Activated CD4-positive, alpha-beta T cell treated with anti-CD3 and anti-CD28 coated beads for 48 hours (primary cell): ENCODE measurements around the gene IARS1.
A peak's percentile ranks its signal among the peaks of the same experiment; 100 is the strongest.

Experiments
- DNase-seq: peaks from one replicate; pipeline ENCODE4 v3.0.0-alpha.2; 2020

IARS1 gene

DNA sequence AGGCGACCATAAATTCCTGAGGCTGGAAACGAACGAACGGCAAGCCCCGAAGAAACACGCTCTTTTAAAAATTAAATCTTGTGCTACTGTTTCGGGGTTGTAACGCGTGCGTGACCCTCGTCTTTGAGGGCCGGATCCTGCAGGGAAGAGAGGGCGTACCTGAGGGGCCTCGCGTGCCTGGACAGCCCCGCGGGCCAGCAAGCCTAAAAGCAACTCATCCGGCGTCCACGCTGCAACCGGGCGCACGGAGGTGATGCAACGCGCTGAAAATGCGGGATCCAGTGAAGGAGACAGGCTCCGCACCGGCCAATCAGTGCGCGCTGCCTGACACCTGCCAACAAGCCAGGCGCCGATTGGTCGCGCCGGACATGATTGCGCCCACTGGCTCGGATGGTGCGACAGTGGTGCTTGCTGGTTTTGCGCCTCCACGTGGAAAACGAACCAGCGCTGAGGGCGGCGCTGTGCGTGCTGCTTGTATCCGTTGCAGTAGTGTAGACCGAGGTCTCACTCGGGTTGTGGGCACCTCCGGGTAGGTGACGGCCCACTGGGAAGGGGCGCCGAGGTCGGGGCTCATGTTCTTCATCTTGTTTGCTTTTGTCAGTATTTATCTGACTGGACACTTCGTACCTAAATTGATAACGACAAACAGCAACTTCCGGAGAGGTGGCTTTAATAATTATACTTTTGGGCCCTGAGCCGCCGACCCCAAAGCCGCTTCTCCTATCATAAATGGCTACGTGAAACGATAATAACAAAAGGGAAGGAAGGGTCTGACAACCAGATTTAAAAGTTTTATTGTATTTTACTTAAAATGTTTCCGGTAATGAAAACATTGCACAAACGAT lies at the start of gene IARS1:
Gene IARS1, minus strand, starts transcription at position 246 of the 845 bp plus-strand sequence. CDS start 4,278 bp downstream, outside the sequence.
- DNase-seq: peak; percentile 100

DNA sequence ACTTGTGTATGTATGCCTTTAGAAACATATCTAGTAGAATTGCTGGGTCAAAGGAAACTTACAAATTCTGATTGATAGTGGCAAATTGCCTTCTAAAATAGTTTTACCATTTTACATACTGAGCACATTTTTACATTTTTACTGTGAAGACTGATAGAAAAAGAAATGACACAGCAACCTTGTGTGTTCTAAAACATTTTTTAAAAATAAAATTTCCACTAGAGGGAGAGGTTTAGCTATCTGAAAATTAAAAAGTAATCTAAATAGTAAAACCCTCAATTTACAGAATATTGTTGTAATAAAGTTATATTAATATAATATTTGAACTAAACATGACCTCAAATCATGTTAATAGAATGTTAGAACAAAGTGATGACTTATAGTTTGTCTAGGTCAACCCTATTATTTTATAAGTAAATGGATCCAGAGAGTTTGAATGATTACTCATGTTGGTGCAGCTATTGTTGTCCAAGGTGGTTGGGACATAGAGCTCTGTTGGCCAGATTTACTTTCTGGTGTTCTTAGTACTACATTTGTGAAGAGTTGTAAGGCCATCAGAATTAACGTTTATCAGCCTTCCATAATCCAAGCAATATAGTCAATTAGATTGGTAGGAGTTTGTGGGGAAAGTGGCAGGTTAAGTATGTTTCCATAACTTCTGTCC lies 49.5 kb upstream of the IARS1 start:
- DNase-seq: no peak

DNA sequence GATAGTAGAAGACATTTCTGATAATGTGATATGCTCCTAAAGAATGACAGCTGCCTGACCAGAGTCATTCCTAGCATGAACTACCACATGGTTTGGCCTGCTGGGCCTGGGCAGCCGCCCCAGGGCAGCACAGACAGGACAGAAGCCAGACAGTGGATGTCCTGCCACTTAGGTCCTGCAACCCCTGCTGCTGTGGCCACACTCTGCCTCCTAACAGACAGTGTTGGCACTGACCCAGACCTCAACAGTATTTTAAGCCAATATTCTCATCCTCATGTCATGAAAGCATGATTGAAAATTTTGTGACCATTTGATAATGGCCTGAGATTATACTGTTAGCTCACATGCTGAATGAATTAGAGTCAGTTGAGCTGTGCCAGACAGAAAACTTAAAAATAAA lies 48.1 kb upstream of the IARS1 start:
- DNase-seq: no peak

DNA sequence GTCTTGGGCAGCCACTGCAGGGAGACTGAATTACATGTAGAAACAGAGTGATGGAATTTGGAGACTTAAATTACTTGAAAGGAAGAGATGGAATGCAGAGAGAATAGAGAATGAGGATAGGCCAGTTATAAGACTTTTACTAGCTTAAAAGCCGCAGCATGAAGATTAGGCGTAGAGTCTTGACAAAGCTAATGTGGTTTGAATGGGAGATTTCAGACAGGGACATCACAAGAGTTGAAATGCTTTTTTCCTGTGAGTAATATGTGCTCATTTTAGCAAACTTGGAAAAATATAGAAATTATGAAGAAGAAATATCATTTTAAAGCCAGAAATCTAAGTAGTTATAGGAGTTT lies 39.8 kb upstream of the IARS1 start:
- no peak for DNase-seq

DNA sequence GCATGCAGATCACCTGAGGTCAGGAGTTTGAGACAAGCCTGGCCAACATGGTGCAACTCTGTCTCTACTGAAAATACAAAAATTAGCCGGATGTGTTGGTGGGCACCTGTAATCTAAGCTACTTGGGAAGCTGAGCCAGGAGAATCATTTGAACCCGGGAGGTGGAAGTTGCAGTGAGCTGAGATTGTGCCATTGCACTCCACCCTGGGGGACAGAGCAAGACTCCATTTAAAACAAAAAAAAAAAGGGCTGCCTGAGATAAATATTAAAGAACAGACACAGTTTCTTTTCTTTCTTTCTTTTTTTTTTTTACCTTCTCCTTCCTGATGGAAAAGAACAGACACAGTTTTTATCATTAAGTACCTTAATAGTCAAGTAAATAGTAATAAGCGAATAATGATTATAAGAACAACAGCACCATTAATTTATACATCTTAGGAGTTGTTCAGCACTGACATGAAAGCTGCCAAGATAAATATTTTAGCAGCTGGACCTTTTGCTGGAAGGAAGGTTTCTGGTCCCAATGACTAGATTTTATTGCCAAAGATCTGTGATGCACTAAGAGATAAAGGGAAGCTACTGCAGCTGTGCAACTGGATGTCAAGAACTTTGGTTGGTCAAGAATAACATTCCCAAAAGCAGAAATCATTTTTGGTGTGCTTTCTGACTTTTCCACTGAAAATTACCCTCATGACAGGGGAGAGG lies 39.2 kb upstream of the IARS1 start:
- DNase-seq: no peak

DNA sequence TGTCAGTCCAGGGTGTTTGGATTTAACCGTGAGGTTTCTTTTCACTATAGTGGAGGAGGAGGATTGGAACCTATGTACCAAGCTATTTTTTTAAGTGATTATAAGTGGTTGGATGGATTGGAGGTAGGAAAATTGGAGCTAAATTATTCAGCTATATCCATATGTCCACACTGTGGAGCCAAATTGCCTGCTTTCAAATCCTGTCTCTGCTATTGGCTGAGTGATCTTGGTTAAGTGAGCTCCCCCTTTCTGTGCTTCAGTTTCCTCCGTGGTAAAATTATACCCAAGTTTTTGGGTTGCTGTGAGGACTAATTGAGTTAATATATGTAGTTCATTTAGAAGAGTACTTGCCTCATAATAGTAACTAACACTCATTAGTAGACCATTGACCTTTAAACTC lies 34.7 kb upstream of the IARS1 start:
- DNase-seq: no peak

DNA sequence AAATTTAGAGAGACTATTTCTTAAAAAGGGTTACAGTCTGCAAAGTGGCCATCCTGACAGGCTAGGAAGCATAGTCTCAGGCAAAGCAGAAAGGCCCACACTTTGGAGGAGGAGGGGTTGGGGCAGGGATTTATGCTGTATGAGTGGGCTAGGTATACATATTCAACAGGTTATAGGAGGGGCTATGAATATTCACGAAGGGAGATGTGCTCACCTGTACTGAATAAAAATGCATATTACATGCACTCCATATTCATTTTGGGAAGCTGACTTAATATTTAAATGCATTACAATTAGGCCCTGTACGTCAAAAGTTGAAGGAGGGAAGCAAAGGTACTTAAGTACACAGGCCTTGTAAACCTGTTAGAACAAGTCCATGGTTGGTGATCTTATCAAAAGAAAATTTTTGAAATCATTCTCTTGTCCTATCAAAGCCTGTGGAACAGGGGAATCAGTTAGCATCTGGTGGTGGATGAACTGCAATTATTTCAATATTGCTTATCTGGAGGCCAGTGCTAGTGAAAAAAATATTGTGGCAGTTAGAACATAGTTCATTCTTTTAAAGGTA lies 33.9 kb upstream of the IARS1 start:
- no peak for DNase-seq

DNA sequence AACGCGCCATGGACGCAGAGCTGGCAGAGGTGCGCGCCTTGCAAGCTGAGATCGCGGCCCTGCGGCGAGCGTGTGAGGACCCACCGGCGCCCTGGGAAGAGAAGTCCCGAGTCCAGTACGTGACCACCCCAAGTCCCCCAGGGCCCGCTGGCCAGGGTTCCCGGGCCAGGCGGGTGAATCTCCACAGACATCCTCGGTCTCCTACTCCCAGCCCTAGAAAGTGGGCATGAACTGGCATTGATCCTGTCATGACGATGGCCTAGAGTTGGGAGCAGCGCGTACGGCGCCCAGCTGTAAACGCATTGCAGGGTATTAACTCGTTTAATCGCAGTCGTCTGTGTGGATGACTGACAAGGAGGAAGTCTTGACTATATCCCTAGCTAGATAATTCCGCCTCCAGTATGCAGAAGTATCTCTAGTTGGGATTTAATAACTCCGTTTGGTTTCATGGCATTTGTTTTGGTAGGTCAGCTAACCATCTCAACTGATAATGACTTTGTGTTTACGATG lies 32.5 kb upstream of the IARS1 start:
- no peak for DNase-seq

DNA sequence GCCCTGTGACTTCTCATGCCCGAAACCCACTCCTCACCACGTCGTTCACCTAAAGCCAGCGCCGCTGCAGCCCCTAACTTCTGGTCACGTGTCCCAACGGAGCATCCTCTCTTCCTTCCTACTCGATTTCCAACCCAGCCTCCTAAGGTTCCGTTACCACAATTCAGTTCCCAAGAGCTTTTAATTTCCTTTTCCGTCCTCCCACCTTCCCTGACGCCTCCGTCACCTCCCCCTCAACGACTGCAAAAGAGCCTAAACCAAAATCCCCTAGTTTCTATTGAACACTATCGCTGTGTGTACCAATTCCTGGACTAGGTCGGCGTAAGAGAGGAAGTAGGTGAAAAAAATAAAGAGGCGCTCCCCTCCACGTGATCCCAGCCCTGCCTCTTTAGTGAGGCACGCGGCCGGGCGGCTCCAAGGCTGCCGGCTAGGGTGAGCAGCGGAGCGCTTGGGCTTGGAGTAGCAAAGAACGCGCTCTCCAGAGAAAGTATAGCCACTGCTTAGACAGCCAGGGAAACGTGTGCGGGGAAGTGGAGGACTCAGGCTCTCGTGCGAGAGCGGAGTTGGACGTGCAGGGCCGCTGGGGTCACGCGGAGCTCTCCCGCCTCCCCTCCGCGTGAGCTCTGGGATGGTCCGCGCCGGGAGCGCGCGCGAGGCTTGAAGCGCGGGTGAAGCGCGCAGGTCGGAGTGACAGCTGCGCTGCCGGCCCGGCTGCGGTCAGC lies 31.9 kb upstream of the IARS1 start, which contains the start of the genes CENPP and NOL8:
Gene CENPP, plus strand, starts transcription at position 685 of the 722 bp plus-strand sequence.
Gene NOL8, minus strand, starts transcription at position 82 of the 722 bp plus-strand sequence. CDS start 1,189 bp downstream, outside the sequence.
- DNase-seq: peak; percentile 87

DNA sequence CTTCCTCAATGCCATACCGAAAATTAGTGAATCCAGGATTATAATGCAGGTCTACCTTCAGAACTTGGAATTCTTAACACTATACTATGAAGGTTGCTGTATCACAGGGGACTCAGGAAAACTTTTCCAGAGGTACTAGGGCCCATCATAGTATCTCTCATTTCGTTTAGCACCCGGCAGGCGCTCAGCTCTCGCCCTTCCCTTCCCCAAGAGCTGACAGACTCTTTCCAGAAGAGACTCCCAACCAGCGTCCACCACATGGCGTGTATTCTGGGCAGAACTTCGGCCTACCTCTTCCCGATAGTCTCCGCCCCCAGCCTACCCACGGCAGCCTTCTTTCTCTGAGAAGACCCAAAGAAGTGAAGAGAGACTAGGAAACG lies 31.4 kb upstream of the IARS1 start:
- DNase-seq: no peak

DNA sequence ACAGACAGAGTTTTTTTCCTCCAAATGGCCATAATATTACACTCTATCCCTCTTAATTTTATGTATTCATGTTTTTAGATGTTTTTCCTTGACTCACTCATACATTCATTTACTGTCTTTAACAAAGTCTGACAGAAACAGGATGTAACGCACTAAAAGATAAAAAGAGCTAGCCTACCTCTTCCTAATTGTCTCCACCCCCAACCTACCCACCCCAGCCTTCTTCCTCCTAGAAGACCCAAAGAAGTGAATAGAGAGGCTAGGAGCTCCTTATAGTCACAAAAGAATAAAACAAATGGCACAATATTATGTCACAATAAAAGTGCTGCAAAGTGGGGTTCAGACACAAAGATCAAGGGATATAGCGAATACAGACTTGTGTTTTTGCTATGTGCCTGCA lies 30.9 kb upstream of the IARS1 start:
- no peak for DNase-seq

DNA sequence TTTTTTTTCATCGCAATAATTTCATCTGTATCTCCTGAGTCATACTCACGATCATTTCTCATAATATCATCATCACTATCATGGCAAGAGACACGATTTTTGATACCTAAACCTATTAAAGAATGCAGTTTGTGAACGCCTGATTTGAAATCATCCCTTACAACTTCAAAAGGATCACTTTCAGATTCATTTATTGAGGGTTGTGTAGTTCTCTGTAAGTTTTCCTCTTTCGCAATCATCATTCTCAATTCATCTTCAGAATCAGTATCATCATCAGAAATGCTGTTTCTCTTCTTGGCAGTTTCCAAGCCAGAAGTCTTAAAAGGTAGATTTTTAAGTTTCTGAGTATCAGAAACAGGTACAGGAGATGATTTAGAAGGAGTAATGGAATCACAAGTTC lies 22.0 kb upstream of the IARS1 start:
- no peak for DNase-seq

DNA sequence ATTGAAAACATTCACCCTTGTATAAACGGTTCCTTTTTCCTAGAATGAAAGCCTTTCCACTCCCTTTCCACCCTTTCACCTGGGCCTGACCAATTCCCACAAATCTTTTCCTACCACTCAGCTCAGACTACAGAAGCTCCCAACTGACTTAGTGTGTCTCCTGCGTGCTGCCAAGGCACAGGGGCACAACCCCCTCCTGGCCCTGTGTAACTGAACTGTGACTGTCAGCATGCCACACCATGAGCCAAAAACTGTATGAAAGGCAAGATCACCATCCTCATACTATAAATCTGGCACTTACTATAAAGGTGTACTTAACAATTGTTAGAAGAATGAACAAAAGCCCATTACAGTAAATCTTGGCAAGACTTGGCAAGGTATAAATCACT lies 20.1 kb upstream of the IARS1 start:
- no peak for DNase-seq

DNA sequence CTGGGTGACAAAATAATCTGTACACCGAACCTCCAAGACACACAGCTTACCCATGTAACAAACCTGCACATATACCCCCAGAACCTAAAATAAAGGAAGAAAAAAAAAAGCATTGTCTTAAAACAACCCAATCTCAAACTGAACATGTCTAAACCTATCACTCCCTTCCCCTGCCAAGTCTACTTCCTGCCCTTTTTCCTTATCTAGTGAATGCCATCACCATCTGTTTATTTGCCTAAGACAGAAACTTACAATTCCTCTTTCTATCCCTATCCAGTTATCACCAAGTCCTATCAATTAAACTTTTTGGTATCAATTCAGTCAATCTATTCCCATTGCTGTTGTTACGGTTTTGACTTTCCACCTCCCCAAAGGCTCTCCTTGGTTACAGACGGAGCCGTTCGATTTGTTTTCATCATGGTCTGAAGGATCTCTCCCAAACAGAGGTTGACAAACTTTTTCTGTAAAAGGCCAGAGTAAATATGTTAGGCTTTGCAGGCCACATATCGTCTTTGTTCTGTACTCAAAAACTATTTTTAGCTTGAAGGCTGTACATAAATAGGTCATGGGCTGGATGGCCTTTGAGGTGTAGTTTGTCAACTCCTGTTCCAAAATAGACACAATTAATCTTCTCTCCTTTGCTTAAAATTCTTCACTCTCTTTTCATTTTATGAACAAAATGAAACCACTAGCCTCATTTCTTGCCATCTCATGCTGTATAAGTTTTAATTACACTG lies 19.6 kb upstream of the IARS1 start:
- DNase-seq: no peak

DNA sequence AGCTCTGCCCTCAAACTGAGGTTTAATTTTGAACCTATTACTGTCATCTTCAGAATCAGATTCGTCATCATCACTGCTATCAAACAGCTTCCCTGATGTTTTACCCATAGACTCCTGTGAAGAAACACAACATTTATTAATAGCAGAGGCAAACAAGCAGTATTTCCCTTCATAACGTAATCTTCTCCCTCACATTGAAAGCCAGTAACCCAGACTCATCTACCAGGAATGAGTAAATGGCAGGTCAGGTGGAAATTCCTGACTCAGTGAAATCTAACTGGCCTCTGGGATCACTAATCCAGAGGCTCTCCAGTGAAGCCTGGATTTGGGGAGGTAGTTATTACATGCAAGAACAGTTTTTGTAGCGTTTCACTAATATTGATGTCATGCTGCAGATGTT lies 17.1 kb upstream of the IARS1 start:
- DNase-seq: no peak

DNA sequence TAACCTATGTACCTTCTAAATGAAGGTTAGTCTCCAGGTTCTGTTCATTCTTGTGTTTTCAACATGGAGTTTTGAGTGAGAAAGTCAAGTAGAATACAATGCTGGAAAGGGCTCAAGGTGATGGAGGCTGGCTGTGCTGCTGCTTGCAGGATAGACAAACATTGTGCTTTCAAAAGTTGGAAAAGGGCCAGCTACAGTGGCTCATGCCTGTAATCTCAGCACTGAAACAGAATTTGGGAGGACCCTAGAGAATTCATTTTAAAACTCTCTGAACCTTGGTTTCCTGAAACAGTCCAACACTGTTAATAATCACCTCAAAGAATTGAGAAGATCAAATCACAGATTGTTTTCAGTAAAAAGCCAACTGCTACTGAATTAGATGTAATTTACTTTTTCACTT lies 15.4 kb upstream of the IARS1 start:
- no peak for DNase-seq

DNA sequence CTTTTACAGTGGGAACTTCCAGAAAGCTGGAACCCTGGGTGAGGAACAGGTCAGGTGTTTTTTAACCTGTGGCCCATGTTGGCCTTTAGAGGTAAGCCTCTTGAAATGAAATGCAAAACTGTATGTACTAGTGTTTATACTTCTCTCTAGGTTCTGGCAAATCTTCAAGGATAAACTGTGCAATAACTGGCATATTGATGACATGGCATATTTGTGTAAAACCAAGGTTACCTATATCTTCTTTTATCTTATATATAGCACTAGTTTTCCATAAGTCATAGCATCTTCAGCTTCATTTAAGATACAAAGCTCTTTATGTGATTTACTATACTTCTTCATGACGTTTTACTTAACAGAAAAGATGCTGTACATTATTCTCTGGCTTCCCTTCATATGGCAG lies 7.4 kb upstream of the IARS1 start:
- DNase-seq: no peak

DNA sequence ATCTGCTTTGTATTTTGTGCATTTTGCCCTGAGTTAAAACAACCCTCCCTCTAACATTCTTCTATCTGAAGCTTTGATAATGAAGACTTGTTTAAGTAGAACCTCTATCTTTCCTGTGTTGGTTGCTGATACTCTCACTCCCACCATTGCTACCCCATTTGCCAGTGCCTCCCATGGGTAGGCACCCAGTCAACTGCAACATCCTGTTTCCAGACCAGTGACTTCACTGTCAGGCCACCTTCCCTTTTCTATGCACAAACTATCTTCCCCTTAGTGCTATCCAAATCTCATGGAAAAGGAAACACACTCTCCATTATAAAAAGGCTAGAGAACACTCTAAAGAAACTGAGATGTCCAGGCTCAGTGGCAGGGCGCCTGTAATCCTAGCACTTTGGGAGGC lies 5.6 kb upstream of the IARS1 start:
- DNase-seq: no peak

DNA sequence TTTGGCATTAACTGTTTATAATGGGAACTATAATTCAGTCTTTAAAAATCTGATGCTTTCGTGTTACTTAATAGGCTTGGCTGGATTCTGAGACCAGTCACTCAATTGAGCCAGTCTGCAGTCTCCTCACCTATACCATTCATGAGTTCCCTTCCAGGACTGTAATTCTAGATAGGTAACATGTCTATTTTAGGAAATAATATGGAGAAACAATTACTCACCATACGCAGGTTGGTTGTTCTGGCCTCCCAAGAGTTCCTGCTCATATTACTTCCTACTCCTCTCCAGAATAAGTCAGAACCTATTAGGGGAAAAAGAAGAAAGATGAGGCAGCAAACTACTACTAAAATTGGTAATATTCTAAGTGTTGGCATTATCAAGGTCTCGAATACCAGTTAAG lies 4.5 kb upstream of the IARS1 start:
- DNase-seq: no peak

DNA sequence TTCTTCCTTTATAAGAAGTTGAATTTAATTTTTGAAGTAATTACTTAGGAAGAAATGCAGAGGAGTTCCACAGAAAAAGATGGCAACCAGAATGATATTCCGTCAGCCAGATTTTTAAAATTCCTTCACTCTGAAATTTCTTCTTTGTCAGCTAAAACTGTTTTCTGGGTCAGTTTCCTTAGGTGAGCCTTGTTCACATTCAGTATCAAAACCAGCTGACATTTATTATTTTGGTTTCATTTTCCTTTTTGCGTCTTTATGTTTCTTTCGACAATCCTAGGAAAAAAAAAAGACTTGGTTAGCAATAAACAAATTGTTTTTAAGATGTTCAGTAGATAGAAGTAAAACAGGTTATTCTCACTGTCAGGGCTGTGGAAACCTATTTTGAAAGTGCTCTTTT lies 4.1 kb upstream of the IARS1 start:
- no peak for DNase-seq

DNA sequence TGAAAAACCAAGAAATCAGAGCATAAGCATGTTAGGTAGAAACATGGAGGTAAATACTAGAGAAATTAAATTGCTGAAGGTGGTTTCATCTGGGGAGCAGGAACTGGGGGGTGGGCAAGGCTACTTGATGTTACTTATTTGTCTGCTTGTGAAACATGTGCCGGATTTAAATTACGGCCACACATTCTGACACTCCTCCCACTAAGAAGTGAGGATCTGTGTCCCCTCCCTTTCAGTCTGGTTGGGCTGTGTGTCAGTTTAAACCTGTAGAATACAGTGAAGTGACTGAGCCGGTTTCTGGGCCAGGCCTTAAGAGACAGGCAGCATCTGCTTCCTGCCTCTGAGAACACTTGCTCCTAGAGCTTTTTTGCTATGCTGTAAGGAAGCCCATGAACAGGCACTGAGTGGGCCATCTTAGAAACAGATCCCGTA lies 2.3 kb upstream of the IARS1 start:
- no peak for DNase-seq
